ENCODE results near the gene STK25. TPM values are rescaled to one million over a fixed set of nuclear protein-coding genes. Genes with fewer than 3 reads are reported as not detected.
"Not testable (repeated sequence)": the region's sequence is repeated elsewhere in the genome, so short reads cannot be mapped to it uniquely, and the experiment has no call there.

STK25 gene
- polyA plus RNA-seq, 1 experiment: 216 TPM

DNA sequence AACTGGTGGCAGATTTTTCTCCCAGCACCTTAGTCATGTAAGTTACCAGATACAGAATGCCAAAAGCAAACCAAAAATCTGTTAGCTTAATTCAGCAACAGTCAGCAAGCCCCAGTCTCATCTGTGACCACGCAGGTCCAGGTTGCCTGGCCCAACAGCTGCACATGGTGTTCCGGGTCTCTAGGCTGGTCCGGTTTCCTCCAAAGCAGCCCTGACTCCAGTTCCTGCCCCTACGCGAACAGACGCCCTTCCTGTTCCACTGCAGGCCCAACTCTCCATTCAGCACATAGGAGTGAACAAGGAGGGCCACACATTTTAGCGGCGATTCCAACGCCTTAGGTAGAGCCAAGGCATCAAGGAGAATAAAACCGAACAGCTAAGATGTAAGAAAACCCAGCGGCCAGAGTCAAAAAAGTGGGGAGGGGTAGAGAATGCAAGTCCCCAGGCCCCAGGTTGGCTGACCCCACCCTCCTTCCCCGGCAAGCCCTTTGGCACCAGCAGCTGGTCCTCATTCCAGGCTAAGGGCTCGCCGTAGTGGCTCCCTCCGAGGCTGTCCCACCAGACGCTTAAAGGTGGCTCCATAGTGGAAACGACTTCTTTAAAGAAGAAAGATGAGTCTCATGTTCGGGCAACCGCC lies 1.5 kb downstream of the STK25 start:
- H3K27me3 ChIP-seq (ENCODE audit: control insufficient read depth, insufficient read depth, low read length): no peaks in the 10 kb centered on the region
- H3K9me3 ChIP-seq (ENCODE audit: control insufficient read depth, insufficient read depth, low read length): peaks cover 5% of the 10 kb centered on the region; the same call in 1 of the 2 replicates
- no peak for DNase-seq (ENCODE audit: low read depth, low spot score)
- TF ChIP-seq, protein P1, sequence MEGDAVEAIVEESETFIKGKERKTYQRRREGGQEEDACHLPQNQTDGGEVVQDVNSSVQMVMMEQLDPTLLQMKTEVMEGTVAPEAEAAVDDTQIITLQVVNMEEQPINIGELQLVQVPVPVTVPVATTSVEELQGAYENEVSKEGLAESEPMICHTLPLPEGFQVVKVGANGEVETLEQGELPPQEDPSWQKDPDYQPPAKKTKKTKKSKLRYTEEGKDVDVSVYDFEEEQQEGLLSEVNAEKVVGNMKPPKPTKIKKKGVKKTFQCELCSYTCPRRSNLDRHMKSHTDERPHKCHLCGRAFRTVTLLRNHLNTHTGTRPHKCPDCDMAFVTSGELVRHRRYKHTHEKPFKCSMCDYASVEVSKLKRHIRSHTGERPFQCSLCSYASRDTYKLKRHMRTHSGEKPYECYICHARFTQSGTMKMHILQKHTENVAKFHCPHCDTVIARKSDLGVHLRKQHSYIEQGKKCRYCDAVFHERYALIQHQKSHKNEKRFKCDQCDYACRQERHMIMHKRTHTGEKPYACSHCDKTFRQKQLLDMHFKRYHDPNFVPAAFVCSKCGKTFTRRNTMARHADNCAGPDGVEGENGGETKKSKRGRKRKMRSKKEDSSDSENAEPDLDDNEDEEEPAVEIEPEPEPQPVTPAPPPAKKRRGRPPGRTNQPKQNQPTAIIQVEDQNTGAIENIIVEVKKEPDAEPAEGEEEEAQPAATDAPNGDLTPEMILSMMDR (IDR thresholded peaks at IDR 0.05; ENCODE audit: low read depth, low read length): no peak
- peak overlapping the region; percentile 79 for H3K4me3 ChIP-seq (ENCODE audit: low read depth, low read length)
- ChIA-PET POLR2A (no interaction called here), CTCF (interaction anchor here (0.6 to 1.3 kb wide), 3 partner anchors 103 to 153 kb away, joined by 3 read pairs; no protein-coding TSS in a partner anchor)
- H3K27ac ChIP-seq (ENCODE audit: low read depth, low read length): no peak overlapping the region

DNA sequence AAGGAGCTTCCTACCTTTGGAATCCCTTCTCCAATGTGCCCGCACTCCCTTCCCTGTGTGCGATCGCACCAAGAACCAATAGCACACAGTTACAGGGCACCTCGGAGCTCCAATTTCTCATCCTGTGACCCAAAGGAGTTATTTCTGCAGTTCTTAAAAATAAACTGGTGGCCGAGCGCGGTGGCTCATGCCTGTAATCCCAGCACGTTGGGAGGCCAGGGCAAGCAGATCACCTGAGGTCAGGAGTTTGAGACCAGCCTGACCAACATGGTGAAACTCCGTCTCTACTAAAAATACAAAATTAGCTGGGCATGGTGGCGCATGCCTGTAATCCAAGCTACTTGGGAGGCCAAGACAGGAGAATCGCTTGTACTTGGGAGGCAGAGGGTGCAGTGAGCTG lies 2.1 kb downstream of the STK25 start:
- not testable (repeated sequence) for H3K4me3 ChIP-seq (ENCODE audit: low read depth, low read length); H3K9me3 ChIP-seq (ENCODE audit: control insufficient read depth, insufficient read depth, low read length); H3K27me3 ChIP-seq (ENCODE audit: control insufficient read depth, insufficient read depth, low read length); H3K27ac ChIP-seq (ENCODE audit: low read depth, low read length); DNase-seq (ENCODE audit: low read depth, low spot score)
- ChIA-PET POLR2A (interaction anchor here (0.7 kb wide), 1 partner anchor 543 kb away, joined by 4 read pairs; no protein-coding TSS in a partner anchor), CTCF (interaction anchor here (0.6 to 1.3 kb wide), 3 partner anchors 104 to 153 kb away, joined by 3 read pairs; no protein-coding TSS in a partner anchor)

DNA sequence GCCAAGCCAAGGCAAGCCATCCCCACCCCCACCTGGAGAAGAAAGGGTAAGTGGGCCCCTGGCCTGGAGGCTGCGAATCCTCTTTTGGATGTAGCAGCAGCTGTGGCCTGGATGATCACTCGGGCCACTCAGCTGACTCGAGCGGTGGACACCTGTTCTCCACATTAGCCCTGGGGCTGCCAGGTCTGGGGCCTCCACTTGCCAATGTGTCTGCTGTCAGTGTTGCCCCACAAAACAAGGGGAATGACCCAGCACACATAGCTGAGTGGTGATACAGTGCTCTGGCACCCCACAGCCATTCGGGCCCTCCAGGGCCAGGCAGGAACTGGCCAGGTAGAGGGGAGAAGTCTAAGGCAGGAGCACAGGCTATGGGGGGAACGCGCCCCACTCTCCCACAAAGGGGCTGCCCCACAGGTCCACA lies 2.6 kb downstream of the STK25 start:
- POLR2A ChIA-PET: interaction anchor here (0.7 kb wide), 1 partner anchor 542 kb away, joined by 4 read pairs; no protein-coding TSS in a partner anchor
- TF ChIP-seq, protein P1 (IDR thresholded peaks at IDR 0.05; ENCODE audit: low read depth, low read length): no peak
- H3K27me3 ChIP-seq (ENCODE audit: control insufficient read depth, insufficient read depth, low read length): no peaks in the 10 kb centered on the region
- CTCF ChIA-PET: interaction anchor here (0.9 kb wide), 1 partner anchor 154 kb away, joined by 3 read pairs; no protein-coding TSS in a partner anchor
- peaks cover 5% of the 10 kb centered on the region; the same call in 1 of the 2 replicates for H3K9me3 ChIP-seq (ENCODE audit: control insufficient read depth, insufficient read depth, low read length)
- no peak overlapping the region for H3K4me3 ChIP-seq (ENCODE audit: low read depth, low read length)
- H3K27ac ChIP-seq (ENCODE audit: low read depth, low read length): no peak overlapping the region
- no peak for DNase-seq (ENCODE audit: low read depth, low spot score)

DNA sequence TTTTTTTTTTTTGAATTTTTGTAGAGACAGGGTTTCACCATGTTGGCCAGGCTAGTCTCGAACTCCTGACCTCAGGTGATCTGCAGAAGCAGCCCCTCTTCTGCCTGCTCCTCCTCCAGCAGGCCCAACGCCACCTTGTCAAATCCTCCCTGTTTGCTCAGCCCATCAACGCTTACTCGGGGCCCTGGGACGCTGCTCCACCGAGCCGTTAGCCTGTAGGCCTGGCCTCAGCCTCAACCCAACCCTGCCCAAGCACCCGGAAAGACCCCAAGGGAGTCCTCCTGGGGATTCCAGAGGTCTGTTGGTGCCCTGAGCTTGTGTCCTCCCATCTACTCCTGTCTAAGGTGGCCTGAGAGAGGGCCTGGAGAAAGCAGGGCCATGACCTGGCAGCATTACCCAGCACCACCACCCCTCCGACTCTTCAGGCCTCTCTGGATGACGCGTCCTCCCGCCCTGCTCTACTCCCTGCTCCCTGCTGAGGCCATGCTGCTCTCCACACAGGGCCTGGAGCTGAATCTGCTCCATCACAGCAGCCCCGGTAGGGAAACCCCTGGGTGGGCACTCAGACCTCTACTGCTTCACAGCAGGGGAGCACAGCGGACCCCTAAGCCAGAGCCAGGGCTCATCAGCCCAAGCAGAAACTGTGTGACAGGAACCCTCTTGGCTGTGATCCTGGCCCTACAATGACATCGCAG lies 3.2 kb downstream of the STK25 start:
- no peak overlapping the region for H3K4me3 ChIP-seq (ENCODE audit: low read depth, low read length)
- H3K27ac ChIP-seq (ENCODE audit: low read depth, low read length): no peak overlapping the region
- peaks cover 5% of the 10 kb centered on the region; the same call in 1 of the 2 replicates for H3K9me3 ChIP-seq (ENCODE audit: control insufficient read depth, insufficient read depth, low read length)
- CTCF ChIA-PET: no interaction called here
- no peaks in the 10 kb centered on the region for H3K27me3 ChIP-seq (ENCODE audit: control insufficient read depth, insufficient read depth, low read length)
- DNase-seq (ENCODE audit: low read depth, low spot score): no peak
- POLR2A ChIA-PET: interaction anchor here (0.7 kb wide), 1 partner anchor 541 kb away, joined by 4 read pairs; no protein-coding TSS in a partner anchor
- TF ChIP-seq, protein P1 (IDR thresholded peaks at IDR 0.05; ENCODE audit: low read depth, low read length): no peak

DNA sequence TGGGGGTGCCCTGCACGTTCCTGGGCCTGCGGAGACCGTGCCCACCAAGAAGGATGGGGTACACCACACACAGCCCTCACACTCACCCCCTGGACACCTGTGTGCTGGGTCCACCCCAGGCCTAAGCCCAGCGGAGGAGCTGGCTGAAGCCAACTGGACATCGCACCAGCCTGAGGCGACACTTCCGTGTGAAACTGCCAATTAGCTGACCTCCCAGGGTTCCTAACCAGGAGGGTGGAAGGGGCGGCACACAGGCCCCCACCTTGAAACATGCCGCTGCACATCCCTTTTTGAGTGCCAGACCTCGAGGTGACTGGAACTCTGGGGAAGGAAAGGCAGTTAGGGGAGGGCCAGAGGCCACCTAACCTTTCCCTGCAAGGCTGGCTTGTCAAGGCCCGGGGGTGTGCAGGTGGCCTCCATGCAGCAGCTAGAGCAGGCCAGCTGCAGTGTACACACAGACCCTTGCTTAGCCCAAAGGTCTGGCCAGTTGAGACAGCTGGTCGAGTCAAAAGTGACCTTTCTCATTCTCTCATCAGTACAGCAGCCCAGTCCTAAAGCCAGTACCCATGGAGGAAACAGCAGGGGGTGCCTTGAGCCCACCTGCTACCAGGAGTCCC lies 4.5 kb downstream of the STK25 start:
- POLR2A ChIA-PET: no interaction called here
- DNase-seq (ENCODE audit: low read depth, low spot score): no peak
- CTCF ChIA-PET: no interaction called here

More for the DNA sequence above, 4.5 kb downstream of the STK25 start:
- Histone ChIP-seq H3K27me3 (ENCODE audit: control insufficient read depth, insufficient read depth, low read length) (no peaks in the 10 kb centered on the region), H3K27ac (ENCODE audit: low read depth, low read length) (no peak overlapping the region), H3K4me3 (ENCODE audit: low read depth, low read length) (no peak overlapping the region), H3K9me3 (ENCODE audit: control insufficient read depth, insufficient read depth, low read length) (peaks cover under 1% of the 10 kb centered on the region; the same call in 1 of the 2 replicates)
- TF ChIP-seq, protein P1 (IDR thresholded peaks at IDR 0.05; ENCODE audit: low read depth, low read length): no peak
